H1 (cell line): ENCODE measurements around the gene CD63. TPM values are rescaled to one million over a fixed set of nuclear protein-coding genes. Genes with fewer than 3 reads are reported as not detected.

Experiments used
- CTCF ChIA-PET: fragments of 300-600 bp; sonication (Branson Sonifier 250); formaldehyde crosslinking; loops from one replicate; lab custom pipeline; 2021; ENCODE audit not compliant: partially characterized antibody; lab: Charles Lee
- POLR2A ChIA-PET: fragments of 300-600 bp; sonication (Branson Sonifier 250); formaldehyde crosslinking; loops from one replicate; lab custom pipeline; 2021; ENCODE audit warnings: inconsistent platforms; ENCODE audit not compliant: partially characterized antibody; lab: Charles Lee
- DNase-seq, 2 experiments: peaks; one replicate each; pipeline versions ENCODE4 v3.0.0 to v3.0.0-alpha.2; 2010 to 2022; ENCODE audit warnings: low spot score in 2 of 2, low read depth in 1 of 2, mixed read lengths in 1 of 2
- FAIRE-seq: peaks from 2 replicates; lab custom pipeline; 2011; peaks lifted over from hg19 to GRCh38; lab: Jason Lieb, UNC
- H2AFZ ChIP-seq: 2 replicates; pipeline ENCODE4 v1.8.1; 2012; ENCODE audit warnings: low read length, inconsistent platforms
- H2AK5ac ChIP-seq: 2 replicates; pipeline ENCODE4 v1.6.1; 2013; ENCODE audit warnings: low read depth, low read length
- H2BK120ac ChIP-seq: replicated peaks from 2 replicates; pipeline ENCODE3; 2013; ENCODE audit warnings: low read depth, low read length, inconsistent platforms
- H2BK12ac ChIP-seq: 2 replicates; pipeline ENCODE4 v1.6.1; 2013; ENCODE audit warnings: low read depth, low read length
- H2BK15ac ChIP-seq: 2 replicates; pipeline ENCODE4 v1.6.1; 2013; ENCODE audit warnings: low read length
- H2BK20ac ChIP-seq: 2 replicates; pipeline ENCODE4 v1.6.1; 2013; ENCODE audit warnings: low read length
- H2BK5ac ChIP-seq: 2 replicates; pipeline ENCODE4 v1.6.1; 2013; ENCODE audit warnings: low read depth, low read length
- H3K14ac ChIP-seq: 2 replicates; pipeline ENCODE4 v1.6.1; 2013; ENCODE audit warnings: inconsistent platforms; ENCODE audit not compliant: insufficient read length
- H3K18ac ChIP-seq: 2 replicates; pipeline ENCODE4 v1.6.1; 2013; ENCODE audit warnings: low read length; ENCODE audit errors: extremely low read depth
- H3K23ac ChIP-seq: 2 replicates; pipeline ENCODE4 v1.6.1; 2013; ENCODE audit warnings: inconsistent platforms; ENCODE audit not compliant: insufficient read length
- H3K23me2 ChIP-seq: 2 replicates; pipeline ENCODE4 v1.6.1; 2013; ENCODE audit warnings: low read depth, low read length
- H3K27ac ChIP-seq: 2 replicates; pipeline ENCODE4 v1.6.1; 2011; ENCODE audit warnings: low read depth, low read length, inconsistent platforms
- H3K27me3 ChIP-seq, 4 experiments: replicated peaks in 1 of 4; 1 replicate in 1 of 4; 2 replicates in 3 of 4; pipeline versions ENCODE4 v1.6.1 to v1.8.1; 2011 to 2013; ENCODE audit warnings: low read length in 3 of 4, mild to moderate bottlenecking in 3 of 4, inconsistent platforms in 2 of 4, mixed read lengths in 2 of 4, moderate library complexity in 1 of 4; ENCODE audit not compliant: control insufficient read depth in 3 of 4, insufficient read depth in 3 of 4; ENCODE audit errors: extremely low read depth in 1 of 4
- H3K36me3 ChIP-seq, 4 experiments: 2 replicates each; pipeline versions ENCODE4 v1.6.1 to v1.8.1; 2011 to 2013; ENCODE audit warnings: mild to moderate bottlenecking in 4 of 4, low read length in 3 of 4, moderate library complexity in 2 of 4, control low read depth in 1 of 4, inconsistent platforms in 1 of 4; ENCODE audit not compliant: insufficient read depth in 4 of 4, control insufficient read depth in 2 of 4
- H3K4ac ChIP-seq: replicated peaks from 2 replicates; pipeline ENCODE3; 2013; ENCODE audit warnings: low read length, low read depth, mixed read lengths, inconsistent platforms; ENCODE audit not compliant: insufficient read length
- H3K4me1 ChIP-seq, 4 experiments: replicated peaks in 1 of 4; 1 replicate in 1 of 4; 2 replicates in 3 of 4; pipeline versions ENCODE4 v1.6.1 to v1.8.1; 2011 to 2013; ENCODE audit warnings: low read length in 3 of 4, inconsistent platforms in 2 of 4, mixed read lengths in 1 of 4; ENCODE audit not compliant: insufficient read depth in 4 of 4, control insufficient read depth in 3 of 4
- H3K4me2 ChIP-seq, 2 experiments: 2 replicates each; pipeline versions ENCODE4 v1.6.1 to v1.8.1; 2011 to 2013; ENCODE audit warnings: low read depth in 2 of 2, low read length in 2 of 2, control low read depth in 1 of 2, inconsistent platforms in 1 of 2, mild to moderate bottlenecking in 1 of 2; ENCODE audit not compliant: insufficient read depth in 1 of 2
- H3K4me3 ChIP-seq, 4 experiments: fragments of 200-600, 300-600 bp in 1 of 4; sonication (generic), shearing (Covaris generic), sonication (Bioruptor Twin) in 1 of 4; 2 replicates each; pipeline versions ENCODE4 v1.5.1 to v1.8.1; 2011 to 2016; ENCODE audit warnings: low read length in 4 of 4, low read depth in 3 of 4, control low read depth in 2 of 4, inconsistent platforms in 2 of 4, mild to moderate bottlenecking in 2 of 4, mixed read lengths in 1 of 4, moderate library complexity in 1 of 4; ENCODE audit not compliant: insufficient read depth in 2 of 4; ENCODE audit errors: extremely low read depth in 1 of 4
- H3K56ac ChIP-seq: replicated peaks from 2 replicates; pipeline ENCODE3; 2013; ENCODE audit warnings: low read depth, mild to moderate bottlenecking, mixed read lengths, low read length, inconsistent platforms; ENCODE audit not compliant: insufficient read length
- H3K79me1 ChIP-seq: 2 replicates; pipeline ENCODE4 v1.6.1; 2013; ENCODE audit warnings: low read depth, low read length, control low read depth
- H3K79me2 ChIP-seq, 2 experiments: 2 replicates each; pipeline versions ENCODE4 v1.6.1 to v1.8.1; 2012 to 2013; ENCODE audit warnings: low read length in 2 of 2, mild to moderate bottlenecking in 2 of 2, inconsistent platforms in 1 of 2; ENCODE audit not compliant: insufficient read depth in 2 of 2, control insufficient read depth in 1 of 2
- H3K9ac ChIP-seq, 4 experiments: replicated peaks in 1 of 4; 1 replicate in 1 of 4; 2 replicates in 3 of 4; pipeline versions ENCODE4 v1.6.1 to v1.8.1; 2011 to 2013; ENCODE audit warnings: low read depth in 3 of 4, low read length in 3 of 4, control low read depth in 2 of 4, mild to moderate bottlenecking in 2 of 4, moderate library complexity in 2 of 4, inconsistent platforms in 1 of 4; ENCODE audit errors: extremely low read depth in 1 of 4
- H3K9me3 ChIP-seq, 2 experiments: 2 replicates each; pipeline versions ENCODE4 v1.6.1 to v1.8.1; 2012 to 2013; ENCODE audit warnings: mild to moderate bottlenecking in 2 of 2, moderate library complexity in 2 of 2, control low read depth in 1 of 2, inconsistent platforms in 1 of 2, low read depth in 1 of 2, low read length in 1 of 2, mixed read lengths in 1 of 2; ENCODE audit not compliant: insufficient read depth in 2 of 2
- H4K20me1 ChIP-seq, 2 experiments: replicated peaks in 1 of 2; 2 replicates each; pipeline versions ENCODE3 to v1.8.1; 2011 to 2013; ENCODE audit warnings: inconsistent platforms in 2 of 2, low read length in 2 of 2, mild to moderate bottlenecking in 1 of 2; ENCODE audit not compliant: insufficient read depth in 2 of 2, control insufficient read depth in 1 of 2
- H4K5ac ChIP-seq: 2 replicates; pipeline ENCODE4 v1.6.1; 2013; ENCODE audit warnings: low read length, low read depth, mixed read lengths, inconsistent platforms; ENCODE audit not compliant: insufficient read length
- H4K8ac ChIP-seq: 2 replicates; pipeline ENCODE4 v1.8.0; 2013; ENCODE audit warnings: mild to moderate bottlenecking, moderate library complexity, low read length, inconsistent platforms; ENCODE audit not compliant: insufficient read depth; ENCODE audit errors: extremely low read depth
- H4K91ac ChIP-seq: replicated peaks from 2 replicates; pipeline ENCODE3; 2013; ENCODE audit warnings: low read length, mixed read lengths, inconsistent platforms; ENCODE audit not compliant: insufficient read length
- CBX8 ChIP-seq: fragments of 300-800, 300-1000 bp; sonication (generic); IDR thresholded peaks from 2 replicates; pipeline ENCODE4 v1.7.1; 2016; ENCODE audit warnings: low read depth, low read length, borderline replicate concordance
- E2F6 ChIP-seq: IDR thresholded peaks from 2 replicates; pipeline ENCODE4 v1.6.1; 2012; ENCODE audit warnings: inconsistent platforms
- GTF2F1 ChIP-seq: IDR thresholded peaks from 2 replicates; pipeline ENCODE4 v1.6.1; 2012; ENCODE audit warnings: low read depth, low read length, improper control_type of control experiment, borderline replicate concordance
- JUN ChIP-seq: IDR thresholded peaks from 2 replicates; pipeline ENCODE4 v1.6.1; 2011; ENCODE audit warnings: low read depth, mild to moderate bottlenecking, improper control_type of control experiment, low read length
- POU5F1 ChIP-seq: IDR thresholded peaks from 2 replicates; pipeline ENCODE4 v1.6.1; 2011; ENCODE audit warnings: low read depth, mild to moderate bottlenecking, low read length, moderate library complexity
- SUZ12 ChIP-seq: fragments of 200-600 bp; sonication (generic); IDR thresholded peaks from 2 replicates; pipeline ENCODE4 v1.6.1; 2012; ENCODE audit warnings: mild to moderate bottlenecking, inconsistent platforms, low read length, moderate library complexity, mixed read lengths
- TCF12 ChIP-seq: IDR thresholded peaks from 2 replicates; pipeline ENCODE4 v1.6.1; 2011; ENCODE audit warnings: low read depth, mild to moderate bottlenecking, low read length
- WGBS, 2 experiments: shearing (Covaris generic) in 1 of 2; methylation state at CpG; one replicate each; pipeline versions ENCODE4 v1.1.6 to v1.1.7; 2013 to 2015; ENCODE audit warnings: low lambda C conversion rate in 2 of 2, mixed read lengths in 2 of 2, inconsistent platforms in 1 of 2, low coverage in 1 of 2, missing lambda C conversion rate in 1 of 2; ENCODE audit not compliant: insufficient replicate concordance in 2 of 2, insufficient coverage in 1 of 2, insufficient read length in 1 of 2; ENCODE audit errors: extremely low coverage in 1 of 2, missing lambda C conversion rate in 1 of 2; 5-methylcytosine and 5-hydroxymethylcytosine counted together
- polyA plus RNA-seq, 7 experiments: library from polyadenylated mRNA; depleted of rRNA in 3 of 7; stranded (reverse) in 5 of 7; unstranded in 2 of 7; fragments of >200 nt in 5 of 7; fragments of 200-250 nt in 2 of 7; gene quantifications; 1 replicate in 5 of 7; 2 replicates in 1 of 7; 4 replicates in 1 of 7; pipeline versions ENCODE4 v1.2.1 to v1.2.3, GENCODE V29; 2011 to 2013; ENCODE audit warnings: missing spikeins in 2 of 7, mixed read lengths in 2 of 7
- total RNA-seq: library from RNA; stranded (reverse); fragmentation: NEBNext Ultra II Directional; extraction: Animal tissue kit (Norgen Biotek cat#: 25700); gene quantifications from 2 replicates; pipeline ENCODE4 v1.2.1, GENCODE V29; 2021
- TF ChIP-seq, protein P1 (sequence below), 3 experiments: IDR thresholded peaks; 1 replicate in 2 of 3; 2 replicates in 1 of 3; pipeline versions ENCODE4 v1.5.1 to v1.6.1; 2011; ENCODE audit warnings: low read length in 3 of 3, mild to moderate bottlenecking in 3 of 3, inconsistent platforms in 2 of 3, low read depth in 1 of 3, moderate library complexity in 1 of 3; ENCODE audit not compliant: insufficient read depth in 1 of 3; ENCODE audit errors: control extremely low read depth in 1 of 3

Gene CD63
- total and polyA plus RNA-seq, 2 of the 8 experiments (the other 6 are each of a cell fraction or from before 2014, with no cell fraction given) = 440 to 526 TPM

GRCh38 chr12:55736076-55736475 is 7.3 kb upstream of the CD63 start:
- Histone ChIP-seq H2AFZ (no peak overlapping the region), H3K56ac (no peak overlapping the region), H2BK120ac (no peak overlapping the region), H3K23me2 (peaks cover 3% of the 10 kb centered on the region), H2BK12ac (peak overlapping the region; percentile 39; the same call in 1 of the 2 replicates), H3K4ac (peak overlapping the region; percentile 87), H4K5ac (no peak overlapping the region), H2AK5ac (no peak overlapping the region), H4K91ac (no peak overlapping the region), H3K9me3 (no peaks in the 10 kb centered on the region), H3K4me1 (peaks cover 0 to 16% (median 8%) of the 10 kb centered on the region in 4 experiments; a peak in 5 of 7 replicates), H3K79me2 (no peaks in the 10 kb centered on the region), H4K8ac (no peak overlapping the region), H2BK15ac (0 out of 2 replicates have a peak overlapping the region, but pooled peaks have one; percentile 29), H3K4me3 (no peak overlapping the region), H3K14ac (no peak overlapping the region), H3K27ac (no peak overlapping the region), H3K18ac (no peak overlapping the region; the same call in 1 of the 2 replicates), H3K23ac (no peak overlapping the region), H3K27me3 (no peaks in the 10 kb centered on the region), H3K4me2 (no peak overlapping the region), H4K20me1 (no peaks in the 10 kb centered on the region), H2BK5ac (no peak overlapping the region), H3K9ac (no peak overlapping the region), H2BK20ac (0 out of 2 replicates have a peak overlapping the region, but pooled peaks have one; percentile 21), H3K79me1 (no peaks in the 10 kb centered on the region), H3K36me3 (no peaks in the 10 kb centered on the region)
- POLR2A ChIA-PET = interaction anchor here (34.1 kb wide), 1 partner anchor 30 kb away, joined by 809 read pairs; no protein-coding TSS in a partner anchor
- FAIRE-seq = no peak
- CTCF ChIA-PET = interaction anchor here (0.9 to 11.1 kb wide), 20 partner anchors 8 to 190 kb away, joined by 3 to 229 read pairs (median 17); partner anchors contain the start of genes BLOC1S1, ITGA7, ORMDL2 and PYM1
- DNase-seq = no peak
- TF ChIP-seq POU5F1 = no peak
- TF ChIP-seq JUN = no peak
- no peak for TF ChIP-seq SUZ12
- no peak for TF ChIP-seq E2F6
- TF ChIP-seq CBX8 = no peak
- no peak for TF ChIP-seq TCF12
- TF ChIP-seq GTF2F1 = no peak
- TF ChIP-seq, protein P1, sequence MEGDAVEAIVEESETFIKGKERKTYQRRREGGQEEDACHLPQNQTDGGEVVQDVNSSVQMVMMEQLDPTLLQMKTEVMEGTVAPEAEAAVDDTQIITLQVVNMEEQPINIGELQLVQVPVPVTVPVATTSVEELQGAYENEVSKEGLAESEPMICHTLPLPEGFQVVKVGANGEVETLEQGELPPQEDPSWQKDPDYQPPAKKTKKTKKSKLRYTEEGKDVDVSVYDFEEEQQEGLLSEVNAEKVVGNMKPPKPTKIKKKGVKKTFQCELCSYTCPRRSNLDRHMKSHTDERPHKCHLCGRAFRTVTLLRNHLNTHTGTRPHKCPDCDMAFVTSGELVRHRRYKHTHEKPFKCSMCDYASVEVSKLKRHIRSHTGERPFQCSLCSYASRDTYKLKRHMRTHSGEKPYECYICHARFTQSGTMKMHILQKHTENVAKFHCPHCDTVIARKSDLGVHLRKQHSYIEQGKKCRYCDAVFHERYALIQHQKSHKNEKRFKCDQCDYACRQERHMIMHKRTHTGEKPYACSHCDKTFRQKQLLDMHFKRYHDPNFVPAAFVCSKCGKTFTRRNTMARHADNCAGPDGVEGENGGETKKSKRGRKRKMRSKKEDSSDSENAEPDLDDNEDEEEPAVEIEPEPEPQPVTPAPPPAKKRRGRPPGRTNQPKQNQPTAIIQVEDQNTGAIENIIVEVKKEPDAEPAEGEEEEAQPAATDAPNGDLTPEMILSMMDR (IDR thresholded peaks at IDR 0.05; ENCODE audit: control extremely low read depth in 1 of 3, insufficient read depth in 1 of 3, low read depth in 1 of 3, low read length in 3 of 3) = no peak
- WGBS, 2 experiments = 95% methylated on average over 2 of the region's 3 CpGs; no CpG with 5 or more reads in 1 of the 2 experiments
